Mesenteric fat pad (tissue), 1 donor: ENCODE data around the gene DNM3. TPM values are rescaled to one million over a fixed set of nuclear protein-coding genes. Genes with fewer than 3 reads are reported as not detected.

ENCODE experiments used
- DNase-seq: peaks from one replicate; pipeline ENCODE4 v3.0.0-alpha.2; 2020; ENCODE audit warnings: low spot score
- total RNA-seq: library from RNA; stranded (reverse); fragmentation: NEBNext Ultra II Directional; extraction: Animal tissue kit (Norgen Biotek cat#: 25700); gene quantifications from one replicate; pipeline ENCODE4 v1.2.1, GENCODE V29; 2021
- donor health status: DM: yes; HTN: yes; CAD: no.

The DNM3 gene
- total RNA-seq, 1 donor from 2014 or later, result 5.1 TPM

DNA sequence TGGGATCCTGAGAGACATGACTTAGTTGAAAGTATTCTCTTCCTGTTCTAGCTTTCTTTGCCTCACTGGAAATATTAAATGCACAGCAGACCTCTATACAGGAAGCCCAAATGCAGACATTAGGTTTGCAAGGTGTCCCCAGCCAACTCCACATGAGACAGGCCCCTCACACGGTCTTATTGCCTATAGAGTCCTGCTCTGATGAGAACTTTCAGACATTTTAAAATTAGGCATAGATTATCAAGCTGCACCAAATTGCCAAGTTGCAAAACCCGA lies 327.2 kb downstream of the DNM3 start:
- DNase-seq, result no peak

DNA sequence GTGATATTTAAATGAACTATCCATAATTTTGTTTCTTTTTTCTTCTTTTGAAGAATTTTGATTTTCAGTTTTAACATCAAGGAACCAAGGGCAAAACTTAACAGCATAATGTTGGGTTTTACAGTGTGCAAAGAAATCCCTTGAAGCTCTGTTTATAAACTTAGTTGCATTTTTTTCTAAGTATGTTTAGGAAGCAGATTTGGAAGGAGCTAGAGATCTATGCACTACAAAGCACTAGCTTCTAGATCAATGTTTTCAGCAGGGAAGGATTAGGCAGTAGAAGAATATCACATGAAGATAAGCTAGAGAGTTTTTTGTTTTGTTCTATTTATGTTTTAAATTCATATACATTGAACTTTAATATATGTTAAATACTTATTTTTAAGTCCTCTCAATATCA lies 328.5 kb downstream of the DNM3 start:
- no peak for DNase-seq

DNA sequence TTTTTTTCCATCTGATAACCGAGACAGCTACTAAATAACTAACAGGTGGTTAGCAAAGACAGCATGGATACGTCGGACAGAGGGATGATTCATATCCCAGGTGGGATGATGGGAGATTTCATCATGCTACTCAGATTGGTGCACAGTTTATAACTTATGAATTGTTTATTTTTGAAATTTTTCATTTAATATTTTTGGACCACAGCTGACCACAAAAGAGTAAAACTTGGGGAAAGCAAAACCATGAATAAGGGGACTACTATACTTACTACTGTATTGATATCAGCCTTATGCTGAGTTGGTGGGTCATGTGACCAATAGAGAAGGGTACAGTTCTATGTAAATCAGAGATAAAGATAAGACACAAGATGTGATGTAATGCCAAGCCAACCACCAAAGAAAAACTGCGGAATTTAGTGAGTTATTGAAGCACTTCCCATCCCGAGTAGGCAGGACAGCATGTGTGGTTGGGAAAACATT lies 331.1 kb downstream of the DNM3 start:
- DNase-seq, result no peak

DNA sequence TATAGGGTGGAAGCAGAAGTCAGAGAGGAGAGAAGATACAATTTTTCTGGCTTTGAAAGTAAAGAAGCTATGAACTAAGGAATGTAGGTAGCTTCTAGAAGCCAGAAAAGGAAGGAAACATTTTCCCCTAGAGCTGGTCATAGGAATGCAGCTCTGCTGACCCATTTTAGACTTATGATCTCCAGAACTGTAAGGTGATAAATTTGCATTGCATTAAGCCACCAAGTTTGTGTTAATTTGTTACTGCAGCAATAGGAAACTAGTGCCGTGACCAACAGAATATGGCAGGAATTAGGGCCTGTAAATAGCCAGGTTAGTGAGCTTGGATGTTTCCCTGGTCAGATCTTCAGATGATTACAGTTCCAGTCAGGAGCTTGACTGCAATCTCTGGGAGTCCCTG lies 334.9 kb downstream of the DNM3 start:
- no peak for DNase-seq

DNA sequence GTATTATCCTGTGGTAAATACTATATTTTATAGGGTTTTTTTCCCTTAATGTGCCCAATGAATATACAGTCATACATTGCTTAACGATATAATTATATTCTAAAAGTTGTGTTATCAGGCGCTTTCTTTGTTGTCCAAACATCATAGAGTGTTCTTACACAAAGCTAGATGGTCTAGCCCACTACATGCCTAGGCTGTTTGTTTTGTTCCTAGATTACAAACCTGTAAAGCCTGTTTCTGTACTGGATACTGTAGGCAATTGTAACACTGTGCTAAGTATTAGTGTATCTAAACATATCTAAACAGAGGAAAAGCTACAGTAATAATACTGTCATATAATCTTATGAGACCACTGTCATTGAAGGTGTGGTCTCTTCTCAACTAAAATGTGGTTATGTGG lies 336.6 kb downstream of the DNM3 start:
- DNase-seq, result no peak

DNA sequence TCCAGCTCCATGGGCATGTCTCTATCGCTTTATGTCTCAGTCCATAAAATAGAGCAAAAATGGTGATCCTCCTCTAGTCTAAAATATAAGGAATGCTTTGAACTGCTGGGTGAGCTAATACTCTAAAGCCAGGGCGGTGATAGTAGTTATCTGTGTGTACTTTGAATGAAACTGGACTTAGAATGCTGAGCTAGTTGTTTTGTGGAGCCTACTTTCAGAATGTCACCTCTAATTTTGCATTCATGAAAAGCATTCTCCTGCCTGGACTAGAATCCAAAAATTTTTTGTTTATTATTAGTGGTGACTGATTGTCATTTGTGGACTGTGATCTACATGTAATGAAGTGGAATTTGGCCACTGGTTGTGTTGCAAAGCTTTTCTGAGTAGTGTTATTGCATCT lies 337.6 kb downstream of the DNM3 start:
- DNase-seq, result no peak

DNA sequence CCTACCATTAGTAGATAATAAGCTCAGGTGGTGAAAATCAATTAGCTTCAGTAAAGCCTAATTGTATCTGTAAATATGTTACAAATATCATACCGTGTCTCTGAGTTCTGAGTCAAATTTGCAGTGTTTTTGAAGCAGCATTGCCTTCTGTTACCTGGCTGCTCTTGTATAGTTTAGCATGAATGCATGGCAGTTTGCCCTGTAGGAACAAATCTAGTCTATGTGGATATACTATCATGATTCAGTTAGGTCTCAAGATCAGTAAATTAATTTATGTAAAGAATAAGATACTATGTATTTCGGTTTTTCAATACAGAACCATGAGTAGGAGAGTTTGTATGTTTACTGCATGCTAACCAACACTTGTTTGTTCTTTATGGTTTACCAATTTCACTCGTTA lies 338.6 kb downstream of the DNM3 start:
- no peak for DNase-seq

DNA sequence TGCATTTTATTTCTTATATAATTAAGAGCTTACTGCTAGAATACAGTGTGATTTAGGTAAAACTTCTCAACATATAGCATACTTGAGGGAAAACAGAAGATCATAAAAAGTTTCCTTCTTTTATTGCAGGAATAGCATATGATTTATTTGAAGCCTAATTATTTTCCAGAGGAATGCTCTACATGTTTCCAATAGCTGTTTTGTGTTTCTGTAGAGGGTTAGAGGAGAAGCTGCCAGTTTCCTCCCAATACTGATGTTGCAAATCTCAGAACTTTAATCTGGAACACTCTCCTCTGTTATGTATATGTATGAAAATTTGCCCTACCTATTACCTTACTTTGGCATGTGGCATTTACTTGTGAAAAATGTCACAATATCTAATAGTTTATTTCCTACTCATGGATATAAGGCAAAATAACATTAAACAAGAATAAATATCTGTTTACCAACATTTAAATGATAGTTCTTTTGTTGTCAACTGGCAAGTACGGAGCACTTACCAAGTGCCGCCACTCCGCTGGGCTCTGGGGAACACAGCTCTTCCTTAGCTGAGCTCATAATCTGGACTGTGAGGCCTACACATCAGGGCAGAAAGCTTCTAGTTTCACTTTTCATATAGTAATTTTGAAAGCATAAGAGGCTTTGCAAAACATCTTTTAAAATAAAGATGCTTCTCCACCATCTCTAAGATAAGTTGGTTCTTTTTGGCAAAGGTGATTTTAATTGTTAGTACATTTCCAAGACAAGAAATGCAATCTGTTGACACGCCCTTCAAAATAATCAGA lies 339.4 kb downstream of the DNM3 start:
- DNase-seq, result no peak

DNA sequence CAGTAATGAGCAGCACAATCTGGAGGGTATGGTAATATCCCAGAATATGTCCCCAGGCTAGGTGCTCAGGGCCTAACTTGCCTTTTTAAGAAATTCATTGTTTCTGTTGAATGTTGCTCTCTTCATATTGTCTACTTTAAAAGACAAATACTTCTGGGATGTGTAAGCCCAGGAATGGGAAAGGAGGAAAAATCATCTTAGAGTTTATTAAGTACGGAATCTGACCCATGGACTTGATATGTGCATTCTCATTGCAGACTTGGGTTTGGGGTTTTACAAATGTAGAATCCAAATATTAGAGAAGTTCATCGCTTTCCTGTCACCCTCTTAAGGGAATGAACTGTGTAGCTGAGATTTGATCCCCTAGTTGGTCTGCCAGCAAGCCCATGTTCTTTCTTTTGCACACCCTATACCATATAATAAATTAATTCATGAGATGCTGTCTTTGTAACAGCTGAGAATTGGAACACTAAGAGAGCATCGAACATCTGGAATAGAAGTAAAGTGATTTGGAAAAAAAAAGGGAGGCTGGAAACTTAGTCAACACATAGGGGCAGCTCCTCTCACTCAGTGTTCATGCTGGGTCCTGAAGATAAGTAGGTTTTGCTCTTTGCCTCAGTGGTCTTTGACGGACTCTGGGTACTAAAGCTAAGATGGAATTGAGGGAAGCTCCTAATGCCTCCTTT lies 343.4 kb downstream of the DNM3 start:
- no peak for DNase-seq

DNA sequence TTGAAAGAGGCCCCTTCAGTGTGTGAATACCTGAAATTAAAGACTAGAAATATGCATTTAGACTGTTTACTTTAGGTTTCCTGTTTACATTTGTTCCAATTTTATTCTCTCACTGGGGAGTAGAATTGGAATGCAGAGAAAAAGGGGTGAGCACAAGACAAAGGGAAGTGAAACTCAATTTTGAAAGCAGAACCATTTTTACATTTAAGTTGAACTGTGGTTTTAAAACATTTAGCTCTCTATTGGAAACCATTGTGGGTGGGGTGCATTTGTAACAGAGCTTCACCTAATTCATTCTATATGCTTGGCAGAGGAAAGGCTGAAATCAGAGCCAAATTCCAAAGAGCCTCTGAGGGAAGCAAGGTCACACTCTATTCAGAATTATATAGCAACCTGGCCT lies 343.9 kb downstream of the DNM3 start:
- DNase-seq, result no peak

DNA sequence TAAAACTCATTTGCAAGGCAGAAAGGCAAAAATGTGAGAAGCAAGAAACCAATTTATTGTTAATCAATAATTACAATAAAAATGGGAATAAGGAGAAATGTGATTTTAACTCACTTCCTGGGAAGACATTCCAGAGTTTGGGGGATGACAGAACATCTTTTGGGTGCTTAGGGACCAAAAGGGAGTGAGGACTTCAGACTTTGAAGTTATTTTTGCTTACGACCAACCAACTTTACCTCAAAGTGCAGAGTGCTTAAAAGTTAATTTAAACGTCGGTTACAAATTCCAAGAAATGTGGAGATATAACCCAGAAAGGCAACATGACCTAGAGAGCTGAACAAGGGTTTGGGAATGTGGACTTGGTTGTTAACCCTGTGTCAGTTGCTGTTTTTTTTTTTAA lies 344.7 kb downstream of the DNM3 start:
- no peak for DNase-seq

DNA sequence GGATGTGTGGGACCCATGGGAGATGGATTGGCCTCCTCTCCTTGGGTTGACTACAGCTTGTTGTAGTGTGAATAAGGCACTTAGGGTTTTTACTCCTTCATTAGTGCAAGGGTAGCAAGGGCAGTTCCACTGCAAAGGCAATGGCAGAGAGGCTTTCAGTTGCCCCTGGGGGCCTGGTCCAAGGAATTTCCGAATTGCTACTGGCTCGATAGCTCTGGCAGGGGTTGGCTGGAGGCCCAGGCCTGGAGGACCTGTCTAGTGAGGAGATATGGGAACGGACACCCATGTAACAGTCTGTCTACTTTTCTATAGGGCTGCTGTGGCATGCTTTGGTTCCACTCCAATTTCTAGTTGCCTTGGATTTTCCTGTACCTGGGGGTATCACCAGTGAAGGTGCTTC lies 360.3 kb downstream of the DNM3 start:
- no peak for DNase-seq

DNA sequence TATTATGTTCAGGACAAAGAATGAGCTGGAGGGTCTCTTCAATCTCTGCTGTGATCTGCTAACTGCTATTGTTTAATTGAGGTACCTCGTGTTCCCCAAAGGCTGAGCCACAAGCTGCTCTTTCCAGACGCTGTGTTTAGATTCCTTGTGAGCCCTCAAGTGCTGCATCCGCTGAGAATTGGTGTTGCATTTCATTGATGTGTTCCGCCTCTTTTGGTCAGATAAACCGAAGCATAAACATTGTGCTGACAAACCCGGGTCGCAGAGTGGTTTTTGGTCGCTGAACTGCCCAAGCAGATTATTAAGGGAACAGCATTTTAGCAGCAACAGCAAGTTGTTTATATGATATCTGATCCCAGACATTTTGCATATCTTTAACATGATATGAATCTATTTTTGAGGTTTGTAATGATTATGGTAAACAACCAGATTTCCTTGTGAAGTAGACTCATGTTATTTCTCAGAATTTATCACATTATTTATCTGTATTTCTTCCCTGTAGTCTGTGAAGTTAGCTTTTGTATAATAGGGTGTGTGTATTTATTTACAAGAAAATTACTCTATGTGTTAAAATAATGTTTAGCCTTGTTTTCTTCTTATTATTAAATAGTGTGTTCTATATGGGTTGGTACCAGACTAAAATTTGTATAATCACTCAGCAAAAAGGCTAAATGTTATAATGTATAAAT lies 362.0 kb downstream of the DNM3 start:
- DNase-seq, result no peak

DNA sequence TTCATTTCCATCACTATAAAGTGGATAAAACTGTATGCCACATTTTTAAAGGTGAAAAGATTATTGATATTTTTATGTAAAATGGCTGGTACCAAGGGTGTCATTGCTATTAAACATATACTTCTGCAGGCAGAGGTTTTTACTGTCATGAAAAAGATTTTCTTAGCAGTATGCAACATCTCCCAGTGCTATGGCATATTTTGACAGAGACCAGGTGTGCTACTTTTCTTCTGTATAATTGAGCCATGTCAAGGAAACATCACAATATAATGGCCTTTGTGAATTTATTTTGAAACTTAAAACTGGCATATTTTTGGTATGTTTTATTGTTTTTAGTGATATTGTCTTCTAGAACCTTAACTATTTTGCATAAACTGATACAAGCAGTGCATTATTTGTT lies 362.6 kb downstream of the DNM3 start:
- no peak for DNase-seq

DNA sequence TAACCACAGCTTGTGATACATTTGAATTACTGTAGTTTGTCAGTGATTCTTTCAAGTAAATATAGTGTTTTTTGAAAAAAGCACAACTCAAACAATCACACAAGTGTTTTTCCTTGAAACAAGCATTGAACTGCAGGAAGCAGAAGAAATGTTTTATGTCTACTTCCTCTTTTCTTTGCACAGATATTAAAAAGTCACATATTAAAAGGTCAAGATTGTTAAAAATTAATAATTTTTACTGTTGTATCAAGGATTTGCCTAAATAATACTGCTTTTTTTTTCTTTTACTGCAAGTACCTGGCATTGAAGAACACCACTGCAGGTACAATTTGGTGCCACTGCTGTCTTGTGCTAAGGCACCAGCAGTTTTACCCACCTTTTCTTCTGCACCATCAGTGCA lies 365.0 kb downstream of the DNM3 start:
- DNase-seq, result no peak

DNA sequence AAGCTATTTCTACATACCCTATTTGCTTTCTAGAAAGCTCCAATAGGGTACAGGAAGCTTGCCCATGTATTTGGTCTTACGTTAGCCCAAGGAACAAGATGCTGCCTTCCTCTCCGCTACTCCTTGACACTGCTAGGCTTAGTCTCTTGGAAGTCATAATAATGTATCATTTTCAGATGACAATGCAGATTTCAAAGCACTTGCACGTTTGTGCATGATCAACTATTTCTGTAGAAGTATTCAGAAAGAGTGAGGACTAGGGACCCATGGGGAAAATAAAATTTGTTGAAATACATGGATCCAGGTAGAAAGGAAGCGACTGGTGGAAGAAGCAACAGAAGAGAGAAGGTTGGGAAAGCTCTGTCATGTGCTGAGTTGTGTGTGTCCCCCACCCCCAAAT lies 367.3 kb downstream of the DNM3 start:
- DNase-seq, result no peak

DNA sequence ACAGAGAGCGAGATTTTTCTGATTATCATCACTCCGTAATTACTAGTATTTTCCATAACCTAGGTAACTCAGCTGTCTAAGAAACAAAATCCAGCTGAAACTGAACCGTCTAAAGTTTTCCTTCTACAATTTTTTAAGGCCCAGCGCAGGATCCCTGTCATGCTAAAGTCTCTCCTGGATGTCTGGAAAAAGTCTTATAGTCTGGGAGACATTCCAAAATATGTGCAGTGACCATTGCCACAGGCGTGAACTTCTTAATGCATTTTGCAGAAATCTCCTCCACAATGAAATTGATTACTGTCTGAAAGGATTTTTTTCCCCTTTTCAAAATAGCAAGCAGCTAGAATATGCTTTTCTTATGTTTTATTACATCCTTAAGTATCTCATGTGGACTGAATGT lies 369.9 kb downstream of the DNM3 start:
- DNase-seq, result no peak

DNA sequence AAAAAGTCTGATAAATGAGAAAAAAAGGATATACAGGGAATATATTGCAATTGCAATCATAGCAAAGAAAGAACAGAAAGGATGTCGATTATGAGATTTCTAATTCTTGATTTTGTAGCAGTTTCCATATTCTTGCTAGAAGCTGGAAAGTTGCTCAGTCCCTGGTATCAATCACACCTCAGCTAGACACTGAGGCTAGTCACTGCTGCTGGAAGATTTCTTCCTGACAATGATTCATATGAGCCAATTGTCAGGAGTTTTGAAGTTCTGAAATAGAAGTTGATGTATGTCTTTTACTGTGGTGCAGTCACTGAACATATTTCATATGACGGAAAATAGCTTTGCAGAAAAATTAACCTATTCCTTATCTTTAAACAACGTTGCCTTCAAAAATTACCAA lies 370.8 kb downstream of the DNM3 start:
- DNase-seq, result no peak

DNA sequence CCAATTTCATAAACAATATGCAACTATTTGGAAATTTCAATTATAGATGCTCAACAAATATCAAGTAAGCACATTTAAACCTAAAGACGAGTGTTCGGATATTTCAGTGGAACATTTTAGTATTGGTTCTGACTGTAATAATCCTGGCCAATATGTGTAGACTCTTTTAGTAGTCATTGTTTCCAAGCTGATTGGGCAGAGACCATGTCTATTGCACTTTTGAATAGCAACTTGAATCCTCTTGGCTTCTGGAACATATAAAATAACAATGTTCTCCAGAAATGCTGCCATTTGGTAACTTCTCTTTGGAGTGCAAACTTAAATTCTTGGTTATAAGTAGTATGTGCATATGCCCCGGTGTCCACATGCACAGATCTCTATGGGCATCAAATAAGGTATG lies 373.7 kb downstream of the DNM3 start:
- no peak for DNase-seq

DNA sequence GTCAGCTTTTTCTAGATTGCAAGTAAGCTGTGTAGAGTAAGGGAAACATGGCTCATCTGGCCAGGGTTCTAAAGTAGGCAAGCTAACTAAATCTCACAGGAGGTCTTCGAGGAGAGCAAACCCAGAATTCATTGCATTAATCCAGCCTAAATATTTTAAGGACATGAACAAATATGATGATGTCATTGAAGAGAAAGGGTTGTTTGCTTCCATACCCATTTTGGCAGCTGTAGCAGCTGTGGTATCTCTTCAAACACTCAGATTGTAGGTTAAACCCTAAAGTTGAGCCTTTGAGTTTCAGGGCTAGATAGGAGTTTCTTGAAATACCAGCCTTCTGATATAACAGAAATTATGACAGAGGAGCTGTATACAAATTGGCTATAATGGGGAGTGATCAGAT lies 378.7 kb downstream of the DNM3 start:
- DNase-seq, result no peak

DNA sequence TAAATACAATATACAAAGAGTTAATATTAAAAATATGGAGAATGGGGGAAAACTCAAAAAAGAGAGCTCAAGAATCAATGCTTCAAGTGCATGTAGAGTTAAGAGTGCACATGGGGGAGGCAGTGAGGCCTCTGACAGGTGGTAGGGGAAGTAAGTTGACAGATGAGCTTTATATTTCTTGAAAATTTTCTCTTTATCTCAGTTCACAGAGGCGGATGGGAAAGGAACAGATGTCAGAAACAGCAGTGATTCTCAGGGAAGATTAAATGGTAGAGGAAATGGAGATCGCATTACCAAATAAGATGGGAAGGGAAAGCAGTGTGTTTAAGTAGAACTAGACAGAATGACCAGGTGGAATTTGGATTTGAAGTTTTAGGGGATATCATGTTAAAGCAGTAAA lies 379.1 kb downstream of the DNM3 start:
- no peak for DNase-seq

DNA sequence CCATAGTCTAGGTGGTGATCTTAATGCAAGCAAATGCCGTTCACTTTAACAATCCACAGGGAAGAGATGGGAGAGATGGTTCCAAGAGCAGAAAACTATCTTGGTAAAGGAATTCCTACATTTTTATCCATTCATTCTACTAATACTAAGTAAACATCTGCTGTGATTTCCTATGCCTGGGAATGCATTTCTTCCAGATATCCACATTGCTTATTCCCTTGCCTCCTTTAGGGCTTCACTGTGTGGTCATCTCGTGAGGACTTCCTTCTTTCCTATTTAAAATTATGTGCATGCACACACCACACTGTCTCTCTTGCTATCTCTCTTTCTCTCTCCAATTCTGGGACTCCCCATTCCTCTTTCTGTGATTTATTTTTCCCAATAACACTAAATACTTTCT lies 380.1 kb downstream of the DNM3 start:
- no peak for DNase-seq

DNA sequence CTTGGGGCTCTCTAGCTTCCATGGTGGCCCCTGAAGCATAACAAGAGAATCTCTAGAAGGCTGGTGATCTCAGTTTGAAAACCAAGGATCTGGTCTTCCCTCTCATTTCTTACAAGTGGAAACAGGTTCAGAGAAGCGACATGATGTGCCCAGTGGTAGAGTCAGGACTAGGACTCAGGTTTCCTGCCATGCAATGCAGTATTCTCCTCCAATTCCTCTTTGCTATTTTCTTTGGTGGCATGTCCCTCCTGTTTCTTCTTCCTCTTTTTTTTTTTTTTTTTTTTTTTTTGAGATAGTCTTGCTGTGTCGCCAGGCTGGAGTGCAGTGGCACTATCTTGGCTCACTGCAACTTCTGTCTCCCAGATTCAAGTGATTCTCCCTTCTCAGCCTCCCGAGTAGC lies 383.6 kb downstream of the DNM3 start:
- no peak for DNase-seq
